Kidney capillary endothelial cell (primary cell): ENCODE results near the gene CASKIN1.

Source experiments
- DNase-seq: peaks from one replicate; pipeline ENCODE4 v3.0.0-alpha.2; 2018; ENCODE audit warnings: low spot score

CASKIN1 gene

GRCh38 chr16:2173916-2174315, 22.5 kb downstream of the CASKIN1 start:
- DNase-seq, result no peak

- DNase-seq, result no peak
Measured at GRCh38 chr16:2173366-2173765, 23.0 kb downstream of the CASKIN1 start.

- DNase-seq, result no peak
Measured at GRCh38 chr16:2172688-2173335, 23.6 kb downstream of the CASKIN1 start.

GRCh38 chr16:2171601-2172178, 24.7 kb downstream of the CASKIN1 start:
- no peak for DNase-seq

GRCh38 chr16:2170587-2171435, 25.6 kb downstream of the CASKIN1 start:
- DNase-seq, result no peak

GRCh38 chr16:2170080-2170479, 26.3 kb downstream of the CASKIN1 start:
- DNase-seq, result peak; percentile 90

- no peak for DNase-seq
Measured at GRCh38 chr16:2167068-2167638, 29.3 kb downstream of the CASKIN1 start.

- no peak for DNase-seq
Measured at GRCh38 chr16:2166263-2167067, 29.9 kb downstream of the CASKIN1 start.

- DNase-seq, result no peak
Measured at GRCh38 chr16:2165861-2166260, 30.5 kb downstream of the CASKIN1 start.

- DNase-seq, result no peak
Measured at GRCh38 chr16:2163211-2163881, 33.1 kb downstream of the CASKIN1 start.

- no peak for DNase-seq
Measured at GRCh38 chr16:2162676-2163118, 33.7 kb downstream of the CASKIN1 start.

- DNase-seq, result no peak
Measured at GRCh38 chr16:2161911-2162310, 34.5 kb downstream of the CASKIN1 start.

- no peak for DNase-seq
Measured at GRCh38 chr16:2160915-2161551, 35.4 kb downstream of the CASKIN1 start.

- DNase-seq, result no peak
Measured at GRCh38 chr16:2159175-2159838, 37.1 kb downstream of the CASKIN1 start.

- DNase-seq, result no peak
Measured at GRCh38 chr16:2158262-2158638, 38.2 kb downstream of the CASKIN1 start.

GRCh38 chr16:2157480-2158261, 38.7 kb downstream of the CASKIN1 start:
- DNase-seq, result no peak

GRCh38 chr16:2156849-2157224, 39.6 kb downstream of the CASKIN1 start:
- DNase-seq, result no peak

- peak; percentile 20 for DNase-seq
Measured at GRCh38 chr16:2155977-2156848, 40.2 kb downstream of the CASKIN1 start.
